Measurements from ENCODE around the gene CACNA2D4.

Gene CACNA2D4

DNA sequence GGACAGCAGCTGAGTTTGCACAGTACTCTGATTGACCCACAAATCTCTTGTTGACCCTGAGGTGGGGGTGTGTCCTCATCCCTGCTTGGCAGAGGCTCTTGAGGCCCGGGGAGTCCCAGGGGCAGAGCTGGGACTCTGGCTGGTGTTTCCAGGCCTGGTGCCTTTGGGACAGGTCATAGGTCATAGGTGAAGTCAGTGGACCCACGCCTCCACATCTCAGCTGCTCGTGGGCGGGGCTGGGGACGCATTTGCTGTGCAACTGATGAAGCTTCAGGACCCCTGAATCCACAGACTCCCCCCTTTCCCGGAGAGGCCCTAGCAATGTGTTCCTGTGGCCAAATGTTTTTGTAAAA lies 408 bp upstream of the CACNA2D4 start:
- no peak for DNase-seq (ENCODE audit: low spot score)

- no peak for DNase-seq (ENCODE audit: low spot score)
Measured at GRCh38 chr12:1917172-1918070, 1.0 kb downstream of the CACNA2D4 start.

DNA sequence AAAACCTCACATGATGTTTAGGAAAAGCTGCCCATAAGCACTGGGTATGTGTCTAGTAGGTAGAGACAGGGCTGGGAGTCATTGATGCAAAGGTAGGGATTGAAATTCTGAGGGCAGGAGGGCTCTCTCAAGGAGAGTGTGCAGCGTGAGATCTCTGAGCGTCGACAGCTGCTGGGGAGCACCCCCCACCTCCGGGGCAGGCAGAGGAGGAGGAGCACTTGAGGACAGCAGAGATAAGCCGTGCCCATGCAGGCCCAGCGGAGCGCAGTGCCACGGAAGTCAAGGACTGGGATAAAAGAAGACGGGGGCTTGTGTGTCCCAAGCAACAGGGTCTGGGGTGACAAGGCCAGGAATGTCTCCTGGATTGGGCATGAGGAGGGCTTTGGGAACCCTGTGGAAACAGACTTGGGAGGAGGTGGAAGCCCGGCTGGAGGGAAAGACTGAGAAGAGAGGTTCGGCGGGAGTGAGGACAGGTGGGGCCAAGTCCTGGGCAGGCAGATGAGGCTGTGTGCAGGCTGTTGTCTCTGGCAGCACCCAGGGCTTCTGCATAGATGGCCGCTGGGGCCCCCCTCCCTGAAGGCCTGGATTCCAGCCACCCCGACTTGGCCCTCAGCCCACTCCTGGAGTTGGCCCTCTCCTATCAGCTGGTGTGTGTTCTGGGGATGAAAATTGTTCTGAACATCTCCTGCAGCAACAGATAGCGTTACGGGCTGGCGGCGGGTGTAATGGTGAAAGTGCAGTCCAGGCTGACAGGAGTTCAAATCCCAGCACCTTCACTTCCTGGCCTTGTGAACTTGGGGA lies 1.9 kb downstream of the CACNA2D4 start:
- no peak for DNase-seq (ENCODE audit: low spot score)

- DNase-seq (ENCODE audit: low spot score) = no peak
Measured at GRCh38 chr12:1915082-1915968, 3.1 kb downstream of the CACNA2D4 start.

DNA sequence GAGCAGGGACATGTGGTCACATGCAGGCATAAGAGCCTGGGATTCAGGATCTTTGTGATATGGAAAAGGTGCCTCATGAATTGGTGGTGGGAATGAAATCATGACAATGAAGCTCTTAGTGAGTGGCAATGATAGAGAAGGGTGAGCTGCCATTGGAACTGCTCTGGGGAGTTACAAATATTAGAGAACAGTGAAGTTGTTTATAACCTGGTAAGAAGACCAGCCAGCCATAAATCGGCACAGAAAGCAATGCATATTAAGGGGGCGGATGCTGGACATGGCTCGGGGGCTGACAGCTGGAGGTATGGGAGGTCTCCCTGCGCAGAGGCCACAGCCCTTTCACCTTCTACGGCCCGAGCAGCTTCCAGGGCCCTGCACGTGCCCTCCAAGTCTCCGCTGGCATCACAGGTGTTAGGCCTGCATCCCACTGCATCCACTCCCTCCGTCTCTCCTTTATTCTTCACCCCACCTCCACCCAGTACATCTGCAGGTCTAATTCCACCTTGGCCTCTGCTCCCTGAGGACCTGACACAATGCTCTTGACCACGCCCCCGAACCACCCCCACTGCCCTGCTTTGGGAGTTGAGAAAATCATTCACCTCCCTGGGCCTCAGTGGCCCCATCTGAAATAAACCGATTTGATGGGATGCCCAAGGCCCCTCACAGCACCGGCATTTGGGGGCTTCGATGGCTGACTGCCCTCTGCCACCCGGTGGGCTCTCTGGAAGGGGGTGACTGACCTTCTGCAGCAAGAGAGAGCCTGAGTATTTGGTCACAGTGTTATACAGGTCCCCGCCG lies 4.1 kb downstream of the CACNA2D4 start:
- no peak for DNase-seq (ENCODE audit: low spot score)

DNA sequence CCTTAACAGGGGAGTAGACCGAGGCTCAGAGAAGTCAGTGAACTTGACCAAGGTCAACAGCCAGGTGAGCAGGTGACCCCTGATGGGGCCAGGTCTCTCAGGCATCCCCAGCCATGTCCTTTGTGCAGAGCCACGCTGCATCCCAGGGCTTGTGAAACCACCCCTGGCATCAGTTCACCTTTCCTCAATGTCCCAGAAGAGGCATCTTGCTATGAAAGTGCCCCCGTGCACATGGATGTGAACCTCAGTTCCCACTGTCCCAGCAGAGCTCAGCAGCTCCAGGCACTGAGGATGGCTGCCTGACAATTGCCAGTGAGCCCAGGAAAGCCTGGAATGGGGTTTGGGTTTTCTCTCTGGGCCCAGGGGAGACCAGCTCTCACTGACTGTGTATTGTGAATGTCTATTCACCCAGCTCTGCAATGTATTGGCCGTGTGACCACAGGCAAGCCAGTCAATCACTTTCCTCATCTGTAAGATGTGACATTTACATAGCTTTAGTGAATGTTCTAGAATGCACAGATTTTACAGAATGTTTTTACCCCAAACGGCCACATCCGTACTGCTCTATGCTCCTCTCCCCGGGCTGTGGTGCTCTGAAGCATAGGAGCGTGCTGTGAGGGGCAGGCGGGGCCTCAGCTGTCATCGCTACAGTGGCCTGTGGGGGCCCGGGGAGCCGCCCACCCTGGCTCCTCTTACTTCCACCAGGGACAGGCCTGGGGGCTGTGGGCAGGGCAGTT lies 4.9 kb downstream of the CACNA2D4 start:
- DNase-seq (ENCODE audit: low spot score) = no peak

DNA sequence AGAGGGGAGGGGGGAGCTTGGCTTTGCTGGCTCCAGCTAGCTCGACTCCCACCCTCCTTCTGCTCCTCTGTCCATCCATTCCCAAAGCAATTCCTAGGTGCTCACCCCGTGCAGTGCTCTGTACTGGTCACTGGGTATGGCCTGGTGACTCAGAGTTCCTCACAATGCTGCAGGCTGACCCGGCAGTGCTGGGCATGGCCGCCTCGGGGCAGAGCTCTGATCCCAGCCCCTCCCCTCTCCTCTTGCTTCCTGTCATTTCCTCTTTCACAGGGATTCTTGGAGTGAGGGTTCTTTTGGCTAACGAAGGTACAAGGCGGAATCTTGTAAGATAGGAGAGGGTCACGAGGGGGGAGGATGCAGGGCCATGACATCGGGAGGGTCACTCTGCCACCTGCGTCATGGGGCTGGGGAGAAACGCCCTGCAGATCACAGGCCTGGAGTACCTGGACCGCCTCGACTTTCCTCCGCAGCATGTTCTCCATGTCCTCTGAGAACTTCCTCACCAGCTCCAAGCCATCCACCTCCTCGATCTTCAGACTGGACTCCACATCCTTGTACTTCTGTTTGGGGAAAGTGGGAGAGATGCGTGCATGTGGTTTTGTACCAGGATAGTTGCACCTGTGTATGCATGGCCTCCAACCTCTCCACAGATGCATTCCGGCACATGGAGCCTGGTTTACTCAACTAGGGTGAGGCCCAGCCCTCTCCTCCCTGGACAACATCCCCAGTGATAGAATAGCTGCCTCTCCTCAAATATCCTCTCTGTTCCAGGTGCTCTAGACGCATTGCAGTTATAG lies 5.7 kb downstream of the CACNA2D4 start:
- peak; percentile 27 for DNase-seq (ENCODE audit: low spot score)

GRCh38 chr12:1911598-1912575 lies 6.6 kb downstream of the CACNA2D4 start:
- no peak for DNase-seq (ENCODE audit: low spot score)

GRCh38 chr12:1910468-1910867 lies 8.0 kb downstream of the CACNA2D4 start:
- DNase-seq (ENCODE audit: low spot score) = no peak

DNA sequence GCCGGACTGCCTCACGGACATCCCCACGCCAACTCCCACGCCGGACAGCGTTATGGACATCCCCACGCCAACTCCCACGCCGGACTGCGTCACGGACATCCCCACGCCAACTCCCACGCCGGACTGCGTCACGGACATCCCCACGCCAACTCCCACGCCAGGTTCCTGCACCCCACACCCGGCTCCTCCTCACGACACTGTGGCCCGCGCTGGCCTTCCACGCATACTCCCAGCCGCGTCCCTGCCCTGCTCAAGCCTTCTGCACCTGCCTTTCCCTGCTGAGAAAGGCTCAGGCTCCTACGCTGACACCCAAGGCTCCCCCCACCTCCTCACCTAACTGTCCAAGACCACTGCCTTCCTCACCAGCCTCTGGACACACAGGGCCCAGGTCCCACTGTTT lies 9.7 kb downstream of the CACNA2D4 start:
- DNase-seq (ENCODE audit: low spot score) = no peak

GRCh38 chr12:1907652-1908611 lies 10.5 kb downstream of the CACNA2D4 start:
- no peak for DNase-seq (ENCODE audit: low spot score)

DNA sequence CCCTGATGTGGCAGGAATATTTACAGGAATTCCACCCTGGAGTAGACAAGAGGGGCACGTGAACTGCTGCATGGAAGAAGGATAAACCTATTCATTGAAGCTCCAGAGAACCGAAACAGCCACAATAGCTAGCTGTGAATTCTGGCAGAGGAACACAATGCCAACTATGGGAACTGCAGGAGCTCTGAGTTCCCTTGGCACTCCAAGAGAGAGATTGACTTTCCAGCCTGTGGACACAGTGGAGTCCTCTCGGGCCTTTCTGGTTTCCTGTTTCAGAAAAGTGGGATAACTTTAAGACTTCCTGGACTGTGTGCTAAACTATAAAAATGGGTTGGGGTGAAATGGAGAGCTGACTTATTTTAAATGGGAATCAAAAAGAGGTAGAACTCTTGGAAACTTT lies 11.9 kb downstream of the CACNA2D4 start:
- DNase-seq (ENCODE audit: low spot score) = no peak

DNA sequence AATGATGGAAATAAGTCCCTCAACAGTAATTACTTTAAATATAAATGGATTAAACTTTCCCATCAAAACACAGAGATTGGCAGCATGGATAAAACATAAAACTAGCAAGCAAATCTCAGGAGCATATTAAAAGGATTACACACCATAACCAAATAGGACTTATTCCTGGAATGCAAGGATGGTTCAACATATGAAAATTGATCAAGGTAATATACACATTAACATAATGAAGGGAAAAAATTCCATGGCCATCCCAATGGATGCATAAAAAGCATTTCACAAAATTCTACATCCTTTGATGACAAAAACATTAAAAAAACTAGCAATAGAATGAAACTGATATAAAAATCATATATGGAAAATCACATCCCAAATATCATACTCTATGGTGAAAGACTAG lies 13.6 kb downstream of the CACNA2D4 start:
- no peak for DNase-seq (ENCODE audit: low spot score)

GRCh38 chr12:1896964-1897363 lies 21.5 kb downstream of the CACNA2D4 start:
- no peak for DNase-seq (ENCODE audit: low spot score)

DNA sequence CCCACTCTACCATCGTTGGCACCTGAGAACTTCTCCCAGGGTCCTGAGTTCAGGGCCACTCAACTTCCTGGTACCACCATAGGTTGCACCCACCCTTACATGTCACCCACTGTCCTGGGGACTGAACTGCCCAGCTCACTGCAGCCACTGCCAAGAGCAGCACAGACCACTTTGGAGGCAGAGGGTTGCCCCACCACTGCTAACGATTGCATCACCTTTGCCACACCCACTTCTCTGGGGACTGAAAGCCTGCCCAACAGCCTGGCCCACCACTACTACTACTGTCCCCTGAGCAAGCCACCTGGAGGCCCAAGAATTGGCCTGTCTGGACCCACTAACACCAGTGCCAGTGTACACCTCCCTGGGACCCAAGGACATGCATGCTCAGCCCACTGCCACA lies 27.6 kb downstream of the CACNA2D4 start:
- no peak for DNase-seq (ENCODE audit: low spot score)

DNA sequence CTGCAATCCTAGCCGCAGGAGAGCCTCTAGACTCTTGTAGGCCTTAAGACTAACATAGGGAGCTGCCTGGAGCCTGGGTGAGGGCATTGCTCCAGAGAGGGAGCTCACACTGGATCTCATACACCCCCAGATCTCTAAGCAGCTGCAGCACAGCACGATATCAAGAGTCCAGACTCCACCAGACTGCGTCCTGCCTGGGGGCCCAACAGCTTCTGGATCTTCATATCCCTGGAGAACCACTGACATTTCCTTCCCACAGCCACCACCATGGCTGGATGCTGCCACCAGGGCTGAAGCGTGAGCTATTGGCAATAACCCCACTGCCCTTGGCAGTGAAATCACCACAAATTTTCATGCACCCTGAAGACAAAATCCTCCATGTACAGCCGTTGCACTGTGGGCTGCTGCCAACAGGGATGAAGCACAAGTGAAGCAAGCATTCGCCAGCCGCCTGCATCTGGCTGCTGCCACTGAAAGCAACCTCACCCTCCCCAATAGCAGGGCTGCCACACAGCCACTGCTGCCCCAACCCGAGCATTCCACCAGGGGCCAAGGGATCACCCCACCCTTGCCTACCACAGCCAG lies 28.2 kb downstream of the CACNA2D4 start:
- no peak for DNase-seq (ENCODE audit: low spot score)

- no peak for DNase-seq (ENCODE audit: low spot score)
Measured at GRCh38 chr12:1888923-1889322, 29.5 kb downstream of the CACNA2D4 start.
